Hepatocyte (in vitro differentiated cells): Measurements from ENCODE around the gene SAXO2. TPM values are rescaled to one million over a fixed set of nuclear protein-coding genes. Genes with fewer than 3 reads are reported as not detected.
"Not testable (repeated sequence)": the region's sequence is repeated elsewhere in the genome, so short reads cannot be mapped to it uniquely, and the experiment has no call there.

ENCODE experiments used
- DNase-seq: peaks from one replicate; pipeline ENCODE4 v3.0.0-alpha.2; 2016; ENCODE audit warnings: low spot score
- H2AFZ ChIP-seq: fragments of 200-600 bp; sonication (generic); 2 replicates; pipeline ENCODE4 v1.6.0; 2016; ENCODE audit warnings: antibody characterized with exemption, mild to moderate bottlenecking
- H3K27ac ChIP-seq: fragments of 200-600 bp; sonication (generic); 2 replicates; pipeline ENCODE4 v1.5.1; 2016; ENCODE audit warnings: mild to moderate bottlenecking
- H3K27me3 ChIP-seq: fragments of 200-600 bp; sonication (generic); 2 replicates; pipeline ENCODE4 v1.6.1; 2016
- H3K36me3 ChIP-seq: fragments of 200-600 bp; sonication (generic); replicated peaks from 2 replicates; pipeline ENCODE4 v1.5.1; 2016; ENCODE audit warnings: low read depth; ENCODE audit not compliant: insufficient read depth
- H3K4me1 ChIP-seq: fragments of 200-600 bp; sonication (generic); 2 replicates; pipeline ENCODE4 v1.5.1; 2016; ENCODE audit warnings: mild to moderate bottlenecking, moderate library complexity; ENCODE audit not compliant: insufficient read depth
- H3K4me2 ChIP-seq: fragments of 200-600 bp; sonication (generic); 2 replicates; pipeline ENCODE4 v1.6.0; 2016
- H3K4me3 ChIP-seq: fragments of 200-600 bp; sonication (generic); 2 replicates; pipeline ENCODE4 v1.5.1; 2016; ENCODE audit warnings: mild to moderate bottlenecking
- H3K79me2 ChIP-seq: fragments of 200-600 bp; sonication (generic); 2 replicates; pipeline ENCODE4 v1.6.0; 2017; ENCODE audit warnings: mild to moderate bottlenecking
- H3K9me2 ChIP-seq: fragments of 200-600 bp; sonication (generic); replicated peaks from 2 replicates; pipeline ENCODE4 v1.6.0; 2017; ENCODE audit warnings: mild to moderate bottlenecking; ENCODE audit not compliant: insufficient read depth
- H3K9me3 ChIP-seq: fragments of 200-600 bp; sonication (generic); 2 replicates; pipeline ENCODE4 v1.5.1; 2016; ENCODE audit warnings: low read depth, mild to moderate bottlenecking
- H4K20me1 ChIP-seq: fragments of 200-600 bp; sonication (generic); 2 replicates; pipeline ENCODE4 v1.6.0; 2016; ENCODE audit warnings: mild to moderate bottlenecking; ENCODE audit not compliant: insufficient read depth, poor library complexity, severe bottlenecking
- CTCF ChIP-seq: fragments of 200-600 bp; sonication (generic); IDR thresholded peaks from 2 replicates; pipeline ENCODE4 v1.5.1; 2016; ENCODE audit warnings: antibody characterized with exemption, mild to moderate bottlenecking; ENCODE audit not compliant: poor library complexity
- EZH2 ChIP-seq: fragments of 200-600 bp; sonication (generic); IDR thresholded peaks from 2 replicates; pipeline ENCODE4 v1.6.1; 2016; ENCODE audit warnings: antibody characterized with exemption, mild to moderate bottlenecking, borderline replicate concordance
- EZH2phosphoT487 ChIP-seq: fragments of 200-600 bp; sonication (generic); IDR thresholded peaks from one replicate; pipeline ENCODE4 v1.6.1; 2018; ENCODE audit warnings: antibody characterized with exemption, mild to moderate bottlenecking, low read depth, moderate library complexity; ENCODE audit not compliant: unreplicated experiment, severe bottlenecking
- WGBS: methylation state at CpG from one replicate; pipeline ENCODE4 v1.1.6; 2016; ENCODE audit warnings: low lambda C conversion rate; ENCODE audit errors: missing lambda C conversion rate; 5-methylcytosine and 5-hydroxymethylcytosine counted together
- polyA plus RNA-seq: library from polyadenylated mRNA; unstranded; fragments of >200 nt; fragmentation: Nextera tagmentation; extraction: Ambion mirVana; gene quantifications from 2 replicates; pipeline ENCODE4 v1.2.1, GENCODE V29; 2016
- total RNA-seq: library from RNA; depleted of rRNA; stranded (reverse); fragments of >200 nt; gene quantifications from 2 replicates; pipeline ENCODE4 v1.2.3, GENCODE V29; 2014

SAXO2 gene
- total and polyA plus RNA-seq, 2 experiments from 2014 or later = 2.0 to 2.3 TPM

- no peak for TF ChIP-seq EZH2
- TF ChIP-seq EZH2phosphoT487 = no peak
- no peak for TF ChIP-seq CTCF
- Histone ChIP-seq H3K4me2 (no peak overlapping the region), H2AFZ (no peak overlapping the region), H3K36me3 (no peaks in the 10 kb centered on the region), H4K20me1 (no peaks in the 10 kb centered on the region), H3K4me1 (no peaks in the 10 kb centered on the region), H3K27me3 (no peaks in the 10 kb centered on the region), H3K9me2 (no peaks in the 10 kb centered on the region), H3K9me3 (no peaks in the 10 kb centered on the region), H3K27ac (no peak overlapping the region), H3K4me3 (no peak overlapping the region), H3K79me2 (no peaks in the 10 kb centered on the region)
- DNase-seq = no peak
- 77% methylated on average over 8 of the region's 8 CpGs for WGBS
Observed at GRCh38 chr15:82312586-82313349, 50.1 kb downstream of the SAXO2 start.

- WGBS = 100% methylated on average over 2 of the region's 2 CpGs
- no peak for DNase-seq
- H2AFZ ChIP-seq = no peak overlapping the region
- no peak for TF ChIP-seq EZH2phosphoT487
- TF ChIP-seq CTCF = no peak
- no peak for TF ChIP-seq EZH2
- H3K9me2 ChIP-seq = no peaks in the 10 kb centered on the region
- no peaks in the 10 kb centered on the region for H3K4me1 ChIP-seq
- H3K27me3 ChIP-seq = no peaks in the 10 kb centered on the region
- H3K4me2 ChIP-seq = no peak overlapping the region
- H3K36me3 ChIP-seq = no peaks in the 10 kb centered on the region
- no peaks in the 10 kb centered on the region for H3K9me3 ChIP-seq
- H3K27ac ChIP-seq = no peak overlapping the region
- H3K79me2 ChIP-seq = no peaks in the 10 kb centered on the region
- no peaks in the 10 kb centered on the region for H4K20me1 ChIP-seq
- H3K4me3 ChIP-seq = no peak overlapping the region
Observed at GRCh38 chr15:82313446-82313845, 50.8 kb downstream of the SAXO2 start.

- H3K9me2 ChIP-seq, H3K27ac ChIP-seq, H3K4me2 ChIP-seq, H3K9me3 ChIP-seq, H3K4me1 ChIP-seq, DNase-seq, H3K27me3 ChIP-seq, H3K79me2 ChIP-seq, H4K20me1 ChIP-seq, H3K36me3 ChIP-seq, H2AFZ ChIP-seq, H3K4me3 ChIP-seq: not testable (repeated sequence)
- WGBS = 89% methylated on average over 21 of the region's 21 CpGs
Observed at GRCh38 chr15:82313951-82314768, 51.5 kb downstream of the SAXO2 start.

- Histone ChIP-seq H3K9me2 (no peaks in the 10 kb centered on the region), H4K20me1 (no peaks in the 10 kb centered on the region), H3K79me2 (no peaks in the 10 kb centered on the region), H2AFZ (no peak overlapping the region), H3K4me2 (no peak overlapping the region), H3K4me1 (no peaks in the 10 kb centered on the region), H3K4me3 (no peak overlapping the region), H3K36me3 (no peaks in the 10 kb centered on the region), H3K27ac (no peak overlapping the region), H3K9me3 (no peaks in the 10 kb centered on the region), H3K27me3 (no peaks in the 10 kb centered on the region)
- no peak for TF ChIP-seq EZH2
- TF ChIP-seq EZH2phosphoT487 = no peak
- no peak for TF ChIP-seq CTCF
- DNase-seq = no peak
- 88% methylated on average over 9 of the region's 9 CpGs for WGBS
Observed at GRCh38 chr15:82314769-82315518, 52.3 kb downstream of the SAXO2 start.
